Left renal pelvis (tissue), 4 donors: Measurements from ENCODE around the gene LINC01488. TPM values are rescaled to one million over a fixed set of nuclear protein-coding genes. Genes with fewer than 3 reads are reported as not detected.
A peak's percentile ranks its signal among the peaks of the same experiment; 100 is the strongest.

Source experiments
- DNase-seq, 4 donors: peaks; one replicate each; pipeline ENCODE4 v3.0.0-alpha.2; 2013; ENCODE audit warnings: low read depth in 4 of 4, low spot score in 3 of 4
- polyA plus RNA-seq, 4 donors: library from polyadenylated mRNA; unstranded; fragments of 120-200 nt; gene quantifications; one replicate each; pipeline ENCODE4 v1.2.1, GENCODE V29; 2013; ENCODE audit not compliant: insufficient read length in 4 of 4

LINC01488 gene
- polyA plus RNA-seq, 4 donors, result 0.04 to 0.05 TPM; not detected in 2

GRCh38 chr11:69489031-69489745 lies 7.7 kb downstream of the LINC01488 start:
- DNase-seq, result no peak

DNA sequence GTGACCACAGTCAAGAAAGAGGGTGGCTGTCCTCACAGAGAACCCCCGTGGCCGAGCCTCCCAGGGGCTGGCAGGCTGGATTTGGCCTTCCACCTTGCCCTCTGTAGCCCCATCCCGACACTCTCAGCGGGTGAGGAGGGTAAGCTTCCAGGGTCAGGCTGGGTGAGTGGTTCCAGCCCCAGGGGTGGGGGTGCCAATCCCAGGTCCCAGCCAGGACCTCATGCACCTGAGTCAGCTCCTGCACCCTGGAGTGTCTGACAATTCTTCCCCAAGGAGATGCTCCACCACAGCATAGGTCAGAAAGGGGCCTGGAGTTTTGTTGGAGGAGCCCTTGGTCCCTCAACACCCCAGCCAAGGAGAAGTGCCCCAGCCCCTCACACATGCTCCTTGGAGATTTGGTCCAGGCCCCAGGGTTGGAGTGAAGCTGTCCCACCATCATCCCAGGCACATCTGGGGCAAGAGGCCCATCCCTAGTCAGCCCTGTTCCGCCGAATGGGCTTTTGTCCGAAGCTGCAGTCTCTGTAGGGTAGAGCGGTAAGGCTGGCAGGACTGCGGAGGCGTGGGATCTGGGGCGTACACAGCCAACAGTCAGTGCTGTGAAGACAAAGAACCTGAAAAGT lies 8.4 kb downstream of the LINC01488 start:
- no peak for DNase-seq

DNA sequence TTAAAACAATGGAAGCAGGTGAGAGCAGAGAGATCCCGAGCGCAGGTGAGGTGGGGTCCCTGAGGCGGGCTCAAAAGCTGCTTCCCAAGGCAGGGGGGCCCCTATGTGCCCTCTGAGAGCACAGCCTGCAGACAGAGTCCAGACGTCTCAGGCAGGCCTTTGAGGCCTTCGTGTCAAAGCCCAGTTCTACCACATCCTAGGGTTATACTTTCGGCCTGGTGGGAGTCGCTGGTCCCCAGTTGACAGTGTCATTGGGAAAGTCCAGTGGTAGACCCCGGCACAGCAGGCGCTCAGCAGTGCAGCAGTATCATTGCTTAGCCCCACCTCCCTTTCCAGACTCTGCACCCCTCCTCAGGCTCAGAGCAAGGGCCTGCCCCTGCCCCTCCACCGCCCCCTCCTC lies 9.1 kb downstream of the LINC01488 start:
- DNase-seq, result no peak

GRCh38 chr11:69491071-69492031 lies 9.9 kb downstream of the LINC01488 start:
- no peak for DNase-seq

- no peak for DNase-seq
Measured at GRCh38 chr11:69492201-69492991, 10.9 kb downstream of the LINC01488 start.

GRCh38 chr11:69493931-69494821 lies 12.7 kb downstream of the LINC01488 start:
- DNase-seq, result no peak

DNA sequence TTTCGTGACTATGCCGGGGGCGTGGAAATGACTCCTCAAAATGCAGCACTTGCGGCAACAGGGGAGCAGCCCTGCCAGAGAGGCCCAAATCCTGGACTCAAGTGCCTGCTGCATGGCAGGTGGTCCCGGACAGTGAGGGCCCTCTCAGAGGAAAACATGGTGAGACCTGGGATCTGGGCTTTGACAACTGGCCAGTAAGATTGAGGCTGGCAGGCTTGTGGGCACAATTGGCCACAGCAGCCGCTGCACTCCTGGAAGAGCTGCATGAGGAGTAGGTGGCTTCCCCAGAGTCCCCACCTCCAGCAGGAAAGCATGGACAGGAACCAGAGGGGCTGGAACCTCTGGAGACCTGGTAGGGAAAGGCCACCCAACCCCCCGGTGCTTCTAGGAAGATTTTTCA lies 13.4 kb downstream of the LINC01488 start:
- no peak for DNase-seq

- DNase-seq, result no peak
Measured at GRCh38 chr11:69495441-69496201, 14.2 kb downstream of the LINC01488 start.

GRCh38 chr11:69496202-69496557 lies 14.7 kb downstream of the LINC01488 start:
- DNase-seq, result no peak

- DNase-seq, result no peak
Measured at GRCh38 chr11:69496631-69497220, 15.3 kb downstream of the LINC01488 start.

- DNase-seq, result peak; percentile 43 to 57 (median 54)
Measured at GRCh38 chr11:69497221-69497787, 15.8 kb downstream of the LINC01488 start.

- DNase-seq, result no peak
Measured at GRCh38 chr11:69498614-69499175, 17.2 kb downstream of the LINC01488 start.

- no peak for DNase-seq
Measured at GRCh38 chr11:69499186-69499917, 17.9 kb downstream of the LINC01488 start.

- DNase-seq, result no peak
Measured at GRCh38 chr11:69499918-69500284, 18.4 kb downstream of the LINC01488 start.

- no peak for DNase-seq
Measured at GRCh38 chr11:69500285-69501120, 19.0 kb downstream of the LINC01488 start.

- no peak for DNase-seq
Measured at GRCh38 chr11:69501121-69501489, 19.6 kb downstream of the LINC01488 start.
